WERI-Rb-1 (cell line): ENCODE results near the gene PPM1L.
"Not testable (repeated sequence)": the region's sequence is repeated elsewhere in the genome, so short reads cannot be mapped to it uniquely, and the experiment has no call there.

Source experiments
- DNase-seq: peaks from one replicate; pipeline ENCODE4 v3.0.0-alpha.2; 2020
- H3K27ac ChIP-seq: fragments of 250-450 bp; sonication (Bioruptor Pico); 2 replicates; pipeline ENCODE4 v1.5.1; 2020; ENCODE audit warnings: mild to moderate bottlenecking, moderate library complexity
- H3K27me3 ChIP-seq: fragments of 250-450 bp; sonication (Bioruptor Pico); 2 replicates; pipeline ENCODE4 v1.5.1; 2021; ENCODE audit warnings: mild to moderate bottlenecking, low read depth, moderate library complexity; ENCODE audit not compliant: insufficient read depth, severe bottlenecking
- H3K36me3 ChIP-seq: fragments of 250-450 bp; sonication (Bioruptor Pico); 2 replicates; pipeline ENCODE4 v1.5.1; 2020; ENCODE audit warnings: mild to moderate bottlenecking, moderate library complexity
- H3K4me3 ChIP-seq: 2 replicates; pipeline ENCODE4 v1.5.1; 2011; ENCODE audit warnings: low read depth, mild to moderate bottlenecking, control low read depth, low read length
- H3K9me3 ChIP-seq: fragments of 250-450 bp; sonication (Bioruptor Pico); 2 replicates; pipeline ENCODE4 v1.5.1; 2021; ENCODE audit warnings: mild to moderate bottlenecking, moderate library complexity; ENCODE audit not compliant: severe bottlenecking
- TF ChIP-seq, protein P1 (sequence below): IDR thresholded peaks from 2 replicates; pipeline ENCODE4 v1.5.1; 2011; ENCODE audit warnings: low read depth, mild to moderate bottlenecking, control low read depth, inconsistent platforms, low read length

The PPM1L gene

DNA sequence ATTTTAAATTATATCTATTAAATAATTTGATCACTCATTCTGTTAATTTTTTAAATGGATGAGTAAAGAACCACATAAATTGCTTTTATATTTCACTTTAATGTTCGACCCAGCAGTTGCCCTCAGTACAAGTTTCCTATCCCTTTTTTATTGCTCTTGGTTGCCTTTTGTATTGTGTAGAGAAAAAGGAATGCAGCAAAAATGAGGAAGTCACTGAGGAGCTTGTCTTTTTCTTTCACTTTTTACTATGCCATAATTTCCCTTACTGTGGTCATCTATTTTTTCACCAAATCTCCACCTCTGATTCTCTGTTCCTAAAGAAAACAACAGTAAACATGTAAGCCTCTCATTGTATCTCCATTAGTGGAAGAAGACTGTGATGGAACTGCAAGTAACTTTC lies 226.5 kb downstream of the PPM1L start:
- DNase-seq: no peak
- H3K36me3 ChIP-seq: no peaks in the 10 kb centered on the region
- H3K27ac ChIP-seq: no peak overlapping the region
- H3K9me3 ChIP-seq: no peaks in the 10 kb centered on the region
- H3K27me3 ChIP-seq: no peaks in the 10 kb centered on the region
- no peak overlapping the region for H3K4me3 ChIP-seq
- TF ChIP-seq, protein P1, sequence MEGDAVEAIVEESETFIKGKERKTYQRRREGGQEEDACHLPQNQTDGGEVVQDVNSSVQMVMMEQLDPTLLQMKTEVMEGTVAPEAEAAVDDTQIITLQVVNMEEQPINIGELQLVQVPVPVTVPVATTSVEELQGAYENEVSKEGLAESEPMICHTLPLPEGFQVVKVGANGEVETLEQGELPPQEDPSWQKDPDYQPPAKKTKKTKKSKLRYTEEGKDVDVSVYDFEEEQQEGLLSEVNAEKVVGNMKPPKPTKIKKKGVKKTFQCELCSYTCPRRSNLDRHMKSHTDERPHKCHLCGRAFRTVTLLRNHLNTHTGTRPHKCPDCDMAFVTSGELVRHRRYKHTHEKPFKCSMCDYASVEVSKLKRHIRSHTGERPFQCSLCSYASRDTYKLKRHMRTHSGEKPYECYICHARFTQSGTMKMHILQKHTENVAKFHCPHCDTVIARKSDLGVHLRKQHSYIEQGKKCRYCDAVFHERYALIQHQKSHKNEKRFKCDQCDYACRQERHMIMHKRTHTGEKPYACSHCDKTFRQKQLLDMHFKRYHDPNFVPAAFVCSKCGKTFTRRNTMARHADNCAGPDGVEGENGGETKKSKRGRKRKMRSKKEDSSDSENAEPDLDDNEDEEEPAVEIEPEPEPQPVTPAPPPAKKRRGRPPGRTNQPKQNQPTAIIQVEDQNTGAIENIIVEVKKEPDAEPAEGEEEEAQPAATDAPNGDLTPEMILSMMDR: no peak

DNA sequence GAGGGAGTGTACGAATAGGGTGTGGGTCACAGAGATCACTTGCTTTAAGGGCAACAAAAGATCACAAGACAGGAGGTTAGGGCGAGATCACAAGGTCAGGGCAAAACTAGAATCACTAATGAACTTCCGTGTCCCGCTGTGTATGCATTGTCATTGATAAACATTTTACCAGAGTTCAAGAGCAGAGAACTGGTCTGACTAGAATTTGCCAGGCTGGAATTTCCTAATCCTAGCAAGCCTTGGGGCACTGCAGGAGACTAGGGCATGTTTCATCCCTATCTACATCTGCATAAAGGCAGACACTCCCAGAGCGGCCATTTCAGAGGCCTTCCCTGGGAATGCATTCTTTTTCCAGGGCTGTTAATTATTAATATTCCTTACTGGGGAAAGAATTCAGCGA lies 227.9 kb downstream of the PPM1L start:
- not testable (repeated sequence) for H3K36me3 ChIP-seq, DNase-seq, H3K4me3 ChIP-seq, H3K27me3 ChIP-seq, H3K9me3 ChIP-seq, H3K27ac ChIP-seq

DNA sequence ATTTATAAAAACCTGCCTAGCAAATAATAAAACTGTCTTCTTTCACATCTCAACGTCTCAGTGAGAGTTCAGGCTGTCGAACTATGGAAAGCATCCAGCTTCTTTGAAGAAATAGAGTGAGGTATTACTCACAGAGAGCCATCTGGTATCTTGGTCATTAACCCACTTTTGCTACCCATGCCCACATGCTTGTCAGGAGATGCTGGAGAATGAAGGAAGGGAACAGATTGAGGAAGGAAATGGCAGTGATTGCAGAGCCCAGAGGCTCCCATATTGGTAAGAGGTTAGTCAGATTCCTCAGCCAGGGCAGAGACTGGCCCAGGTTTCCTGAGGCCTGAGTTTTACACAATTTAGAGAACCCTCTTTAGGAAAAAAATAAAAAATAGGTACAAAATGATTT lies 230.0 kb downstream of the PPM1L start:
- TF ChIP-seq, protein P1: no peak
- no peaks in the 10 kb centered on the region for H3K27me3 ChIP-seq
- no peak overlapping the region for H3K4me3 ChIP-seq
- H3K27ac ChIP-seq: no peak overlapping the region
- H3K36me3 ChIP-seq: no peaks in the 10 kb centered on the region
- DNase-seq: no peak
- H3K9me3 ChIP-seq: no peaks in the 10 kb centered on the region

DNA sequence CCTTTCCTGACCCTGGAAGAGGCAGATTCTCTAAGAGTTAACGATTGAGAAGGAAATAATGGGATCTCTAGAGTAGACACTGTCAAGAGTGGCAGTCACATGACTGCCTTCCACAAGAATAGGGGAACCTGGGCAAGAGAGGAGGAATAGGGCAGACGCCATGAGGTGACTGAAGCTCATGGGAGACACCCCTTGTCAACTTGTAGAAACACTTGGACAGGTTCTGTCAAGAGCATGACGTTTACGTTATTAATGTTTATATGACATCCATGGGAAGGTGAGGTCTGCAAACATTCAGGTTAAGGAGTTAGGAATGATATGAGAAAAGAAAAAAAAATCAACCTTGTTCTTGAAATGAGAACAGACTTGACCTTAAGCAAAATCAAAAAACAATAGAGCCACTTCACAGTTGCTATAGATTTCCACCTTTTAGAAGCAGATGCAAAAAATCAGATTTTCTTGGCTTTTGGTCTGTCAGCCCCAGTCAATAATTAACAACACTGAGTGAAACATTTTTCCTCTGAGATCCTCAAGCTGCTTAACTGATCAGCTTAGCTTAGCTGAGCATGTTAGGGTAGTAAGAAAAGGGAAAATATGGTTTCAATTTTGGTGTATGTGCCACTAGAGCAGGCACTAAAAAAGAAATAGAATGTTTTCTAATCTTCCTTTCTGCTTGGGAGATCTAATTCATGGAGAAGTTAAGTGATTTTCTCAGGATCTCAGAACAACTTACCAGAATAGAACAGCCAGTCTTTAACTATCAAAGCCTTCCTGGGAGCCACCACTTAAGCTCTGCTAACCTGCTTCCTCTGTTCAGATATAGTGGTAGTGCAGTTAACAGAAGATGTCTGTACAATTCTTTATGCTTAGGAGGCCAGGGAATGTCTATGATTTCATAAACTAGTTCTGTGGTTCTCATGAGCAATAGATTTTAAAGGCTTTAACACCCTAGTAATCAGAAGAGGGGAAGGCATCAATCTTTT lies 232.2 kb downstream of the PPM1L start:
- Histone ChIP-seq H3K9me3 (no peaks in the 10 kb centered on the region), H3K27ac (no peak overlapping the region), H3K27me3 (no peaks in the 10 kb centered on the region), H3K4me3 (no peak overlapping the region), H3K36me3 (no peaks in the 10 kb centered on the region)
- TF ChIP-seq, protein P1: no peak
- no peak for DNase-seq

DNA sequence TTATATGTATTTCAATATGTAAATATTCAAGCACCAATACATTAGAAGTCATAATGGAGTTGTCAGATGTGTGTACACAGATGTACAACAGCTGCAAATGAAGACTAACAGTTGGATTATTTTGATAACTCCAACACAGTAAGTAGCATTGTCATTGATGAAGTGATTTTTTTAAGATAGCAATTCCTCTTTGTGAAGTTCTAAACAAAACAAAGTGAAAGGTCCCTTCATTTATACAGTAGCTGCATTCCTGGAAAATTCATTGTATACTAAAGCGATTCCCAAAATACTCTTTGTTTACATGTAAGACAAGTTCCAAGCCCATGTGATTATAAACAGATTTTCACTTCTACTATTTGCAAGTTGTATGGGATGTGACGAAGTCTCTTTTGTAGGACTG lies 234.4 kb downstream of the PPM1L start:
- H3K27ac ChIP-seq: no peak overlapping the region
- TF ChIP-seq, protein P1: no peak
- no peaks in the 10 kb centered on the region for H3K27me3 ChIP-seq
- H3K4me3 ChIP-seq: no peak overlapping the region
- DNase-seq: no peak
- H3K36me3 ChIP-seq: no peaks in the 10 kb centered on the region
- no peaks in the 10 kb centered on the region for H3K9me3 ChIP-seq

DNA sequence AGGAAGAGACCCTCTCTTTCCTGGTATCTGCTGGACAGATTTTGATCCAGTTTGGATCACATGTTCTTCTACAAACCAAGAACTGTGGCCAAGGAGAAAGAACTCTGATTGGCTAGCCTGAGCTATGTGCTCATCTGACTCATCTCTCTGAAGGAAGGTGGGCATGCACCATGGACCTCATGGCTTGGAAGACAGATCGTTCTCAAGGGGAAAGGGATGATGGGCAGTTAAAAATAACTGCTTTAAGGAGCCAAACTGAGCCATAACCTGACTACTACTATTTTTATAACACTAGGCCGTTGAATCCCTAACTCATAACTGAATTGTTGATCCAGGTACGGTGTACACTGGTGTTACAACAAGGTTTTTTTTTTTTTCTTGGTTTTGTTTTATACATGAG lies 236.7 kb downstream of the PPM1L start:
- no peak for DNase-seq
- Histone ChIP-seq H3K27me3 (no peaks in the 10 kb centered on the region), H3K36me3 (no peaks in the 10 kb centered on the region), H3K4me3 (no peak overlapping the region), H3K27ac (no peak overlapping the region), H3K9me3 (no peaks in the 10 kb centered on the region)
- TF ChIP-seq, protein P1: no peak
